GM12891 (cell line): ENCODE data around the gene ECT2.

Experiments used
- PAX5 ChIP-seq: IDR thresholded peaks from 2 replicates; pipeline ENCODE4 v1.6.1; 2011; ENCODE audit warnings: low read length, moderate library complexity, mild to moderate bottlenecking; ENCODE audit not compliant: insufficient read depth, severe bottlenecking
- POU2F2 ChIP-seq: IDR thresholded peaks from 2 replicates; pipeline ENCODE4 v1.6.1; 2011; ENCODE audit warnings: low read depth, mild to moderate bottlenecking, control low read depth, low read length, moderate library complexity
- SPI1 ChIP-seq: IDR thresholded peaks from 2 replicates; pipeline ENCODE4 v1.6.1; 2011; ENCODE audit warnings: low read depth, low read length, control low read depth

DNA sequence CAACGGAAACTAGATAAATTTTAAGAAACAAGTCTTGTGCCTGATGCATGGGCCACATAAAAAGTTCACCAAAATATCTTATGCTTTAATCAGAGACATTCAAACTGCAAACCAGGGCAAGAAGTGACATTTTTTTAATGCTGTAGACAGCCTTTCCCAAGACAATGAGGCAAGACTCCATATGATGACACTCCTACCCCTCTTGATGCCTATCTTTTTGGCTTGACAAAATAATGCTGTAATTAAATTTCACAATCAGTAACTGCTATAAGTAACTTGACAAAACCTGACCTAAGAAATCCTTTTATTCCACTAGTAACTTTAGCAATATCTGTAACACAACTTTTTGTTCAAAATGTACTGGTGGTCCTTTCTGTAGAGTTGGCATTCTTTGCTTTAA, 48.7 kb downstream of the ECT2 start:
- no peak for TF ChIP-seq POU2F2
- TF ChIP-seq SPI1: no peak
- no peak for TF ChIP-seq PAX5
